ELF-1 (cell line): ENCODE data around the gene SLC35F1.

Experiments used
- DNase-seq: peaks from one replicate; pipeline ENCODE4 v3.0.0-alpha.2; 2016; ENCODE audit warnings: low read depth, low spot score

Gene SLC35F1

GRCh38 chr6:118313762-118314161 is 406.7 kb downstream of the SLC35F1 start:
- DNase-seq: no peak

GRCh38 chr6:118316796-118317384 is 409.8 kb downstream of the SLC35F1 start:
- DNase-seq: no peak

- DNase-seq: no peak
These were observed 410.8 kb downstream of the SLC35F1 start for GRCh38 chr6:118317581-118318563.

GRCh38 chr6:118318648-118319047 is 411.6 kb downstream of the SLC35F1 start:
- DNase-seq: no peak

GRCh38 chr6:118319416-118319815 is 412.4 kb downstream of the SLC35F1 start:
- DNase-seq: no peak

- peak; percentile 8 for DNase-seq
These were observed 413.0 kb downstream of the SLC35F1 start for GRCh38 chr6:118319894-118320649.

- no peak for DNase-seq
These were observed 413.6 kb downstream of the SLC35F1 start for GRCh38 chr6:118320652-118321051.

GRCh38 chr6:118324116-118324515 is 417.1 kb downstream of the SLC35F1 start:
- DNase-seq: peak; percentile 17

GRCh38 chr6:118325220-118325860 is 418.3 kb downstream of the SLC35F1 start:
- peak; percentile 10 for DNase-seq

GRCh38 chr6:118326712-118327111 is 419.6 kb downstream of the SLC35F1 start:
- DNase-seq: no peak

GRCh38 chr6:118327237-118327636 is 420.2 kb downstream of the SLC35F1 start:
- no peak for DNase-seq

- DNase-seq: no peak
These were observed 426.7 kb downstream of the SLC35F1 start for GRCh38 chr6:118333772-118334171.

- no peak for DNase-seq
These were observed 427.6 kb downstream of the SLC35F1 start for GRCh38 chr6:118334634-118335033.

- no peak for DNase-seq
These were observed 428.3 kb downstream of the SLC35F1 start for GRCh38 chr6:118335325-118335816.

GRCh38 chr6:118344014-118344670 is 437.1 kb downstream of the SLC35F1 start:
- DNase-seq: no peak

GRCh38 chr6:118350881-118351430 is 443.9 kb downstream of the SLC35F1 start:
- no peak for DNase-seq

- DNase-seq: no peak
These were observed 446.5 kb downstream of the SLC35F1 start for GRCh38 chr6:118353564-118353963.

- DNase-seq: no peak
These were observed 447.6 kb downstream of the SLC35F1 start for GRCh38 chr6:118354641-118355040.

- no peak for DNase-seq
These were observed 449.0 kb downstream of the SLC35F1 start for GRCh38 chr6:118356054-118356453.

GRCh38 chr6:118356686-118357085 is 449.6 kb downstream of the SLC35F1 start:
- DNase-seq: no peak
